Stromal cell of bone marrow (primary cell): ENCODE data around the gene ZDHHC14.
"Not testable (repeated sequence)": the region's sequence is repeated elsewhere in the genome, so short reads cannot be mapped to it uniquely, and the experiment has no call there.

Experiments used
- DNase-seq: peaks from one replicate; pipeline ENCODE4 v3.0.0-alpha.2; 2012; ENCODE audit warnings: low read depth

ZDHHC14 gene

DNA sequence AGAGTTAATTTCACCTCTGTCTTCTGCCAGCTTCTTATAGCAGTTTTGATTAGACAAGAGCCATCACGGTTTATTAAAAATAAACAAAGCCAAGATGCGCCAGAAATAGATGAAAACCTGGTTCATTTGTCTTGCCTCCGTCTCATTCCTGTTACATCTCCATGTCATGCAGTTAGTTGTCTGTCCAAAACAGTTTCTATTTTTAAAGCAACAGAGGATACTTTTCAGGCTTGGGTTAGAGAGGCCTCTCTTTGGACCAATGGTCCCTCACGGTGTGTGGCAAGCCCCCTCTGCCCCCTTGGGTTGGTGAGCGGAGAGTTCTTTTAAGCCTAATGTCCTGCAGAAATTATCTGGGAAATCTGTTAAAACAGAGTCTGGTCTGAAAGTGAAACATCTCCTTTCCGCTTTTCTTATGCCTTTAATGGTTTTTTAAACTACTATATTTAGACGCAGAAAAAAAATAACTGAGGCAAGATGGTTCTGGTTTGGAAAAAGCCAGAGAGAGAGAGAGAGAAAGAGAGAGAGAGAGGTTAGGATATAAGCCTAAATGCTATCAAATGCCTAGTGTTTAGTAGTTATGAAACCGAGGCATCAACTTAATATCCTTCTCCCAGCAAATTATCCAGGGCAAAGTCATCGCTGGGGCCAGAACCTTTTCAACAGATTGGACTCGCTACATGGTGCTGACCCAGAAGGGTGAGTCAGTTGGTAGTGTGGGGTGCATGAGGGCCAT is 64.5 kb downstream of the ZDHHC14 start:
- DNase-seq: no peak

DNA sequence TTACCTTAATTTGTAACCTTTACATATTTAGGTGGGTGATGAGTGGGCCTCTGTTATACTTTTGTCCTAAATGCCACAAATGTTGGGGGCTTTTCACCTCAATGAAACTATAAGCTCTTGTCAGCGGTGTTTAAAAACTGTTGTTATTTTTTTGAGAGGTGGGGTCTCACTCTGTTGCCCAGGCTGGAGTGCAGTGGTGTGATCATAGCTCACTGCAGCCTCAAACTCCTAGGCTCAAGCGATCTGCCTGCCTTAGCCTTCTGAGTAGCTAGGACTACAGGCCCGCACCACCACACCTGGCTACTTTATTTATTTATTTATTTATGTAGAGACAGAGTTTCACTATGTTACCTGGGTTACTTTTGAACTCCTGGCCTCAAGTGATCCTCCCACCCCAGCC is 66.7 kb downstream of the ZDHHC14 start:
- DNase-seq: no peak

DNA sequence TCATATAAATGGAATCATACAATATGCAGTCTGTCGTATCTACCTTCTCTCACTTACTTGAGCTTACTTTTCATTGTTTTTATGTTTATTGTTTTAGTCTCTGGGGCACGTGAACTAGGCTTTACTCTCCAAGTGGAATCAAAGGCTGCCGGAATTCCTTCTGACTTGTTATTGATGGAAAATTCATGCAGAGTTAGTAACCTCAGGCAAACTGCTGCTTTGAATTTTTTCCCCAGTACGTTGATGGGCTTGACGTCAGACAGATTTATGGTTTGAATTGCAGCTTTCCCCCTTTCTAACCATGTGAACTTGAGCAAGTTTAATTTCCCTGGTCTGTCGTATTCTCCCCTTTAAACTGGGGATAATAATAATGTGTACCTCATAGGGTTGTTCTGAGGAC is 68.6 kb downstream of the ZDHHC14 start:
- no peak for DNase-seq

DNA sequence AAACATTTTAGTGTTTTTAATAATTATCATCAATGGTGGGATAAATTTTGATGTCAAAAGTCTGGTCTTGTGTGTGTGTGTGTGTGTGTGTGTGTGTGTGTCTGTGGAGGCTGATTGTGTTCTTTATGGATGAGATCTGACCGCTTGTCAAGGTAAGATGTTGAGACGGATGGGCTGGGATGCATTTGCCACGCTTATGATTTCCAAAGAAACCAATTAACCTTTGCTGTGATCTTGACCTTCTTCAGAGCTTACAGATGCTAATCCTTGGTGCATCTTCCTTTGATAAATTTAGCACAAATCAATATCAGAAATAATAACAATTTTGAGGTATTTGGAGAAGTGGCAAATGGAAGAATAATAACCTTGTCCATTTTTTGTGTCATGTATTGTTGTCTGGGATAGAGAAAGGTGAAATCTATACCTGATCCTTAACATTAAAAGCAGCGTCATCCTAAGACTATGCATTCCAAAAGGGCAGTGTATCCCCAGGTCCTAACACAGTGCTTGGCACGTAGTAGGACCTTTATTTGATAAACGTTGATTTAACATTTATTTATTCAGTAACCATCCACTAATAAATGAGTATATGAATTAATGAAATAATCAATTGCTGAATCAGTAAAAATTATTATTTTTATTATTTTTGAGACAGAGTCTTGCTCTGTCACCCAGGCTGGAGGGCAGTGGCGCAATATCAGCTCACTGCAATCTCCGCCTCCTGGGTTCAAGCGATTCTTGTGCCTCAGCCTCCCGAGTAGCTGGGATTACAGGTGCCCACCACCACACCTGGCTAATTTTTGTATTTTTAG is 70.1 kb downstream of the ZDHHC14 start:
- DNase-seq: no peak

DNA sequence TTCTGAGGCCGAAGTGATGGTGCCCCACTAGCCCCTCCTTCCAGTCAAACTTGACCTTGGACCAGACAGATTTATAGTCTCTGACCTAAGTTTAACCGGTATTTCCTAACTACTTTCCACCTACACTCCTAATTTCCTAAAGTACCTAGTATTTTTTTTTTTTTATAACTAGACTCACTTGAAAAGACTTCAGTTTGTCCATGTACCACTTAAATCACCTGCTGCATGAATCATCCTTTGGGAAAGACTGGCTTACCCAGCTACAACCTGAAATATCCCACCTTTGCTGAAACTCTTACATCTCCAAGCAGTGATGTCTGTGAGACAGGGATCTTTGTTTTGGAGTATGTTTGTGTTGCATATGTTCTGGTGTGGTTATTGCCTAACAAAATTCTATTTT is 71.1 kb downstream of the ZDHHC14 start:
- no peak for DNase-seq

DNA sequence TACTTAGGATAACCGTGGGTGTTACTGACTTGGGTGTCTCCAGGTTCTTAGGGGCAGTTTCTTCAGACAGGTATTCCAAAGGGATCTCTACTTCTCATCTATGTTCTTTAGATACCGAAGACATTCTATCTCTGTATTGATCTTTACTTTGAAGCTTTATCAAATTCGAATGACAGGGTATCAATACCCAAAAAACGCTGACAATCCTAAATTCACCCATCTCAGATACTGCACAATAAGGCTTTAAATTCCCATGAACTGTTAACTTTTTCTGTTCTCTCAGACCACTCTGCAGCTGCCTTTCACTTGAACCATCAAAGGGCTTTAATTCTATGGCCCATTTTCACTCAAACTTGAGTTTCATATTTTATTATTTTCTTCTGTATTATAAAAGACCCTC is 72.1 kb downstream of the ZDHHC14 start:
- no peak for DNase-seq

DNA sequence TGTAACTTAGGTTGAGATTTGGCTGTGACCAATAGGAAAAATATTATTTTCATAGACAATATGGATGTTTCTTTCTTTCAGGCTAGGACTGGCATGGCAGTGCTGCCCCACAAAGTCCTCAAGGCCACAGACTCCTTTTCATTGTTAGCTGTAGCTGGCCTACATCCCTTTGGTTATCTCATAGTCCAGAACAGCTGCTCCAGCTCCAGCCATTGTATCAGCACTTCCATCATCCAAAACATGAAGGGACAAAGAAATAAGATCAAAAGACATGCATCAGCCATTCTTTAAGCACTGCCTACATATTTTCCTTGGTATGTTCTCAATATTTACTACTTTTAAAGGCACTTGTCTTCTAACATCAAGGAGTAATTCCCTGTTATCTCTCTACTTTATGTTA is 73.0 kb downstream of the ZDHHC14 start:
- no peak for DNase-seq

DNA sequence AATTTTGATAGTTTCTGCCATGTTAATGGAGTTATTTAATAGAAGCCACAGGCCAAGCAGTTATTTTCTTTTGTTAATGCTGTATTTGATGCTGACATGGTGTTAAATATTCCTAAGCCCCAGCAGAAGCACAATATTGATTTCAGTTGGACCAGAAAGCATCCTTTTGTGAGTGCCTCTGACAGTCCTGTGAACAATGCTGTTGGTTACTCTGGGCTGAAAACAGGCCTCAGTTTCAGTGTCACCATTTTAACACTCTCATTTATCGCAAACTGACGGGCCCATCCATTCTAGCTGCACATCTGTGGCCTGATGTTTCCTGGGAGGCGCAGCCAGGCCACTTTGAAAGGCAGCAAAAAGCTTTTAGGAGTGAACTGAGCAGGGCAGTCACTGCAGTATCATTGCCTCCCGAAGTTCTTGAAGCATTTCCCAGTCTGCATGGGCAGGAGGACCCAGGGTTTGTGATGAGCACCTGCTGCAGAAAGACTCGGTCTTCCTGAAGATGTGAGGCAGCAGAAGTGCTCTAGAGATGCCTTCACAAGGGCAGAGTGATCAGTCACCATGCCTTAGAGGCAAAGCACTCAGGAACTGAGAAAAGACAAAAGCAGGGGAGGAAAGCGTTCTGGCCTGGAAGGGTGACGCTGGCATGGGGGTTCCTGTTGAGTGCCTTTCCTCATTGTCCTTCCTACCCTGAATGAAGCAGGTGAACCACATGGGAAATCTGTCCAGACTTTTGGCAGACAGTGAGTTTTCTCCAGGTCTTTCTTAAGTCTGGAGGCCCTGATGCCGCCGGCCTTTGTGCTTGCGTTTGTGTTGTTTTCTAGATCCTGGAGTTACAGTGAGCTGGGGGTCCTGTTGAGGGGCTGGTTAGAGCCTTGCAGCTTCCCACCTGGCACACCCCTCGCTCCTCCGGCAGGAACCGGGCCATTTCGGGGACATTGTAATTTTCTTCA is 74.0 kb downstream of the ZDHHC14 start:
- no peak for DNase-seq

DNA sequence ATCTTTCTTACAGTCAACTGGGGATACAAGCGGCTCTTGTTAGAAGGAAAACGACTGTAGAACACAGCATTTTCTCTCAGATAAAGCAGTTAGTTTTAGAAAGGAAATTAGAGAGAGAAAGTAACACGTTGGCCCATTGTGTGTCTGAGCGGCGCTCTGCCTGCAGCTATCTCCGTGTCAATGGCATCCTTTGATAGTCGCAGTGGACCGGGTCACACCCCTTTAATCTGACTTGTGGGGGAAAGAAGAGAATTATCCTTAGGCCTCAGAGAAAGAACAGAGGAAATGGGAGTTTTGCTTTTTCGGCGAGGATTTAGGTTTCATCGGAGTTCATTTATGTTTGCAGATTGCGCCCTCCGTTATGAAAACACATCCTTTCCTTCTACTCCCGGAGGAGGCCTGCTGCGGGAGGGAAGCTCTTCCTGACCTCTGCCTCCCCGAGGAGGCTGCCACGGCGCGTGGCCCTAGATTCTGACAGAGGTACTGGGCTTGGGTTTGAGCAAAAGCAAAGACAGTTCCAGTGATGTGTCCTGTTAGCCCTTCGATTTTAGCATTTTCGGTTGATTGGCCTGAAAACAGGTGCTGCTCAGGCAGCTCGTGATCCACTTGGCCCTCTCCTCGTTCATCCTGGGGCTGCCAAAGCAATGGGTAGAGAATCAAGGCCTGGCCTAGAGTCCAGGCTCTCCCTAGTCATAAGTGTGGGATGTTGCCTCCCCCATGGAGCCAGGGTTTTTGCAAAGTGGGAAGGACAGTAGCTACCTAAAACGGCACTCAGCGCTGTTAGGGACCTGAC is 74.9 kb downstream of the ZDHHC14 start:
- no peak for DNase-seq

DNA sequence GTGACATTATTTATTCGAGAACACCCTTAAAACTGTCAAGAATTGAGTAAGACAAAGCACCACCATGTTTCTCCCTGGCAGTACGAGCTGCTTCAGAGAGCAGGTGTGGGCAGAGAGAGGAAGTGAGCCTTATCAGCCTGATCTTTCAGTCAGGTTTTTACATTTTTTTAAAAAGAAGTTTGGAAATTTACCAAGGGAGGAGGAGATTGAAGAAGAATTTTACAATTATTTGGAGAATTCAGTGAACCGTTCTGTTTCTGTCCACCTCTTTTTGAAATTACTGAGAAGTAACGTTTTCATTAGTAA is 75.5 kb downstream of the ZDHHC14 start:
- no peak for DNase-seq

DNA sequence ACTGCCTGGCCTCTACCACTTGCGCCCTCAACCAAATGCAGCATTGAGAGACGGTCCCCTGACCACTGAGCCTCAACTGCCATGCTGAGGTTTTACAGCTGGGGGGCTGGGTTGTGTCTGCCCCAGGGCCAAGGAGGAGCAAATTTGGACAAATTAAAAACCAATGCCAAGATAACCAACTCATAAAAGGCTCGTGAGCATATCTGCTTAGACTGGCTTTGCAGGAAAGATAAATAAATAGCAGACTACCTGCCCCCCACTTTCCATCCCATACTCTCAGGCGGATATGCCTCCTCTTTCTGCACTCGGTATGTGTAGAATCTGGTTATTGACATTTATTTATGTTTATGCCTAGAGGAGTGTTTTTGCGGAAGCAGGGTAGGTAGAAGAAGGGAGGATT is 76.8 kb downstream of the ZDHHC14 start:
- no peak for DNase-seq

DNA sequence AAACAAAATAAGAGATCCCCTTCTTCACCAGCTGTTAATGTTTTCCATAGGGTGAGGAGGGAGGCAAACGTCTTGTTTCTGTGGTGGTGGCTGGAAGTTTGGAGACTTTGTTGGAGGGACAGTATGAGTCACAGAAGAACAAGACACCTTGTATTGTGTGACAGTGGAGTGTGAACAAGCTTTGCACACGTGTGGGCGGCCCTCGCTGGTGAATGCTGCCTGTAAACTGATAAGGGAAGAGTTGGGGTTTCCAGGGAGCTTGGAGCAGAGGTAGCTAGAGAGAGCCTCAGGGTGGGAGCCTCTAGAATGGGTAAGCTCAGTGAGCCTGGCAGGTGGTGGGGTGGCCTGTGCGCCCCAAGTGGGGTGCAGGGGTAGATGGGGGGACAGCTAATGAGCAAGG is 78.3 kb downstream of the ZDHHC14 start:
- DNase-seq: no peak

DNA sequence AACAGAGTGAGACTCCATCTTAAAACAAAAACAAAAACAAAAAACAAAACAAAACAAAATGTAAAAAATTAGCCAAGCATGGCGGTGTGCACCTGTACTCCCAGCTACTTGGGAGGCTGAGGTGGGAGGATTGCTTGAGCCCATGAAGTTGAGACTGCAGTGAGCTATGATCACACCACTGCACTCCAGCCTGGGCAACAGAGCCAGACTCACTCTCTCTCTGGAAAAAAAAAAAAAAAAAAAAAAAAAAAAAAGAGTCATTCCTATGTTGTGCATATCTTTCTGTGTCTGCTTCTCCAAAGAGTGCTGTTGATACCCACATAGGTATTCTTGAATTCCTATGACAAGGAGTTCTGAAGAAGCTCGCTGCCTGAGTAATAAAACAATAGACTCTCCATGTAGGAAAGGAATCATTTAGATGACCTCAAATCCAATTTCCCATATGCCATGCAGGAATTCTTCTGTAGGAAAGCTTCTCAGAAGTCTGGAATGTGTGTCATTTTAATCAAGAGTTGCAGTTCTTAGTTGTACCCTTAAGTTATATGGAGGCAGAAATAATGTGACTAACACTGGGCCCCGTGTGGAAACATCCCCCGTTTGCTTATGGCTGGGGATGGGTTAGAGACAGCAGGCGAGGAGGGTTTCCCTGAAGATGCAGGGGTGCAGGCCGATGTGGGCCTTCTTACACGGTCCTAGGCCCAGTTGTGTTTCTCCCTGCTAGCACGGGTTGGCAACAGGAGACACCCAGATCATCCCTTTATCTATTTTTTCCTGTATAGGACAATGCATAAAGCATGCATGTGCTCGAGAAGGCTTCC is 79.4 kb downstream of the ZDHHC14 start:
- DNase-seq: no peak

DNA sequence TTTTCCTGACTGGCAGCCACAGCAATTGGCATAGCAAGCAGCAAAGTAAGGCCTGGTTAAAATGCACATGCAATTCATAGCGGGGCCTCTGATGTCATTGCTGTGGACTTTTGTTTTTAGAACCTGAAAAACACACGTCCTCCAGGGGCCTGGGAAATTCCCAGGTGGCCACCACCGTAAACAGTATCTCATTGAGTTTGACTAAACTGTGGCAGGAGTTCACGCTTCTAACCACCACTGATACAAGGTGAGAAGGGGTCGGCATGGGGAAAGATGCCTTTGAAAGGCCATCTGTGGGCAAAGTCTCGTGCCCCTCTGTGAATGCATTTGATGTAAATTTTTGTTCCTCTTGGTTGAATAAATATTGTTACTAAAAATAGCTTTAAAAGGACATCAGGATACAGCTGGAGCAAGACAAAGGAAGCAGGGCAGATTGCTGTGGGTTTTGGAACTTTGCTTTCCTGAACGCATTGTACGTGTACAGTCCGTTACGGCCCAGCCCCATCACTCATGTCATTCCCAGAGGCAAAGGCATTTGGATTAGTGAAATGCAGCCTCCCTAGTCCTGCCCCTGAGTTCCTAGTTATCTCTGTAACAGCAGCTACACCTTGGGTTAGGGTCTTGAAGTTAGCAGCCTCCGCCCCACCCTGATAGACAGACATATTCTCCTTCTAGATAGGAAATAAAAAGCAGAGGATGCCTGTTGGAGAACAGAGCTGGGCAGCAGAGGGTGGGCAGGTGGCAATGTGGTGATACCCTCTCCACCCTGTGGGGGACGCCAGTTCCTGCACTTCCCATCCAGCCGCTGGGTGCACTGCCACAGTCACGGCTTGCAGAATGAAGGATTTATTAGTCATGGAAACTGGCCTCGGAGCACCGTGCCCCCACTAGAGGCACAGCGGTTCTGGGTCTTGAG is 80.3 kb downstream of the ZDHHC14 start:
- DNase-seq: no peak

DNA sequence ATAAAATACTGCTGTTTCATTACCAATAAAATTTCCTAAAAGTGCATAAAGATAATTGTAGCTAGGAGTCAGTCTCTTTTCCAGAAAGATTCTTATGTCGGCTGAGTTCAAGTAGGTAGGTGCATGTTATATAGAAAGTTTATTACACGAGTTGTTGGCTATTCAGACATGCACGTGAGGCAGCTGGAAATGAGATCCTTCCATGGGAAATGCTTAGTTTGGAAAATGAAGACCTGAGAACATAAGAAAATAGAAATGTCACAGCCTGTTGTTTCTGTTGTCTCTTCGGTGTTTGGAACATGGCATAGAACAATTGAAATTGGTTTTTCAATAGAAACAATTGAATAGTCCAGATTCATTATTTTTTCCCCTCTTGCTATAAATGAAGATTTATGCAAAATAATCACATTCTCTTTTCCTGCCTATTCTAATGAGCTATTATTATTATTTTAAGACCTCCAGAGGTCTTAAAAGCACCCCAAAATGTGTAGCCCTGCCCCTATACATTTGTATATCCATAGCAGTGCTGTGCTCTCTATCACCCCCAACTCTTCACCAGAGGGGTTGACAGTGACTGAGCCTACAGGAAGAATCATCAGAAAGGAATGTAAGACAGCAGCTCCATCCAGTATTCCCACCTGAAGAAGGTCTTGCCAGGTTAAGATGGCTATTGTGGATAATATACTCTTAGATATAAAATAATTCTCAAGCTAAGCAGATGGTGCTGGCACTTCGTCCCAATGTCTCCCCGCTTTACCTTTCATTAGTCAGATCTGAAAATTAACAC is 82.2 kb downstream of the ZDHHC14 start:
- no peak for DNase-seq

DNA sequence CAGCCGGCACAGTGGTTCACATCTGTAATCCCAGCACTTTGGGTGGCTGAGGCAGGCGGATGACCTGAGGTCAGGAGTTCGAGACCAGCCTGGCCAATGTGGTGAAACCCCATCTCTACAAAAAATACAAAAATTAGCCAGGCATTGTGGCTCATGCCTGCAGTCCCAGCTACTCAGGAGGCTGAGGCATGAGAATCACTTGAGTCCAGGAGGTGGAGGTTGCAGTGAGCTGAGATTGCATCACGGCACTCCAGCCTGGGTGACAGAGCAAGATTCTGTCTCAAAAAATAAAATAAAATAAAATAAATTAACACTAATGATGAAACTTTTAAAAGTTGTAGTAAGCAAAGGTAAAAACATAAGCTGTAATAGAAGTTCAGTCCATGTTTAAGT is 82.7 kb downstream of the ZDHHC14 start:
- DNase-seq: not testable (repeated sequence)

DNA sequence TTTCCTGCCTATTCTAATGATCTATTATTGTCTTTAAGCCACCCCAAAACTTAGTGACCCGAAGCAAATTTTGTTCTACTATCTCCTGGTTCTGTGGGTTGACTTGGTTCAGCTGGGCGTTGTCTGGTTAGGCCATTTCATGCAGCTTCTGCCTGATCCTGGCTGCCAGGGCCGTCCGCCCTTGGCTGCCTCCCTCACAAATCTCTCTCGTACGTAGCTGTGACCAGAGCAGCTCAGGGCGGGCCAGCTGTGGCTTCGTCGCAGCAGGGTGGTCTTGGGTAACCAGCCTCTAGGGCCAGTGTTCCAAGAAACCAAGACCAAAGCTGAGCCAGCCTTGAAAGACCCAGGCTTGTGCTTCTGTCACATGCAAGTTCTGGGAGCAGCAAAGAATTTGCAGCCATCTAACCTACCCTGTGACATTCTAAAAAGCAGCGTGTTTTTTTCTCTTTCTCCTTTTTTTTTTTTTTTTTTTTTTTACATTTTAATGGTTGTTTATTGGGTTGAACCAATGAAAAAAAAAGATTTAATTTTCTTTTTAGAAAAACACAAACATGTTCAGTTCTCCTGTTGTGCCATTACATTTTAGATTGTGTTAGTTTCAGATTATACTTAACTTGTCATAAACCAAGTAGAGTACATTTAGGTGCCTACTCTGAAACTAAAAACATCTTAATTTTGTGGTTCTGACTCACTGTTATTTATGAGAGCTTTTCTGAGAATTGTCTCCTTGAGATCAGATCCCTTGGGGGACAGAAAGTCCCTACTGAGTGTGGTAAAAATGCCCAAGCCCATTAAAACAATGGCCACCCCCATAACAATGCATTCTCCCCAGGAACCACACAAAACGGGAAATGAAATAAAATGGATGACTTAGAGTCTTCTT is 83.9 kb downstream of the ZDHHC14 start:
- no peak for DNase-seq

DNA sequence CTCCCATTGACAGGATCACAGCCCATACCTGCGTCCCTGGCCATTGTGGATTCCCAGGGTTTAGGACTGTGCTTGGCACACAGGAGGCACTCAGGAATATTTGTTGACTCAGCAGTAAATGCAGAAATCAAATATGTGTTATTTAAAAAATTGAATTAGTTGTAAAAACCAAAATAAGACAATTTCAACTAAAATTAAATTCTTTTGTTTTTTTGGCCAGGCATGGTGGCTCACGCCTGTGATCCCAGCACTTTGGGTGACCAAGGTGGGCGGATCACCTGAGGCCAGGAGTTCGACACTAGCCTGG is 85.3 kb downstream of the ZDHHC14 start:
- DNase-seq: no peak
